ENCODE data around the gene SPRING1.

Gene SPRING1

GRCh38 chr12:116710370-116711150, 27.3 kb downstream of the SPRING1 start:
- Histone ChIP-seq H3K4me2 (ENCODE audit: low read length) (no peak overlapping the region), H3K36me3 (replicated peaks; ENCODE audit: low read depth, low read length) (peaks cover 5% of the 10 kb centered on the region), H3K9me3 (ENCODE audit: insufficient read depth, low read length) (no peaks in the 10 kb centered on the region), H4K20me1 (ENCODE audit: insufficient read depth, low read length) (no peaks in the 10 kb centered on the region), H3K27ac (ENCODE audit: low read length) (no peak overlapping the region), H3K9ac (ENCODE audit: low read length) (no peak overlapping the region), H3K79me2 (ENCODE audit: low read length) (no peaks in the 10 kb centered on the region), H2AFZ (ENCODE audit: low read depth, low read length) (no peak overlapping the region), H3K4me1 (ENCODE audit: low read length) (peaks cover 4% of the 10 kb centered on the region; the same call in 1 of the 2 replicates), H3K27me3 (ENCODE audit: low read depth, low read length) (no peaks in the 10 kb centered on the region), H3K4me3 (ENCODE audit: low read length) (no peak overlapping the region)
- no peak for TF ChIP-seq CTCF (IDR thresholded peaks at IDR 0.05; ENCODE audit: low read depth, low read length)
- TF ChIP-seq EZH2phosphoT487 (IDR thresholded peaks at IDR 0.05; ENCODE audit: low read depth): no peak

DNA sequence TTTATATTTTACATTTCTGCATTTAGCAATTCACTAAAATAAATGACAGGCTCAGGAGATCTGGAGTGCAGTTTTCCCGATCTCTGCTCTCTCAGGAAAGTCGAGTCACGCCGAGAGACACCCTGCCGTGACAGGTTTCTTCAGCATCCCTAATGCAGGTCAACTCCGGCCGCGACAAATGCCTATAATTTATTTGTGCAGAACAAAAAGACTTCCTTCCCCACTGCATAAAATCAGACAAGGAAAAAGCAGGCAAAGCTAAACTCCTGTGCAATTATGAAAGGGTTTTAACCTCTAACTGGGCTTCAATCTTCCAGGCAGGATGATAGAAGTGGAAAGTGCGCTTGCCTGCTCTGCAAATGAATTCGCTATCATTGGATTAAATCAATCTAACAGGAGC, 28.1 kb downstream of the SPRING1 start:
- H2AFZ ChIP-seq (ENCODE audit: low read depth, low read length): no peak overlapping the region
- H3K4me1 ChIP-seq (ENCODE audit: low read length): peaks cover 4% of the 10 kb centered on the region; the same call in 1 of the 2 replicates
- no peaks in the 10 kb centered on the region for H3K27me3 ChIP-seq (ENCODE audit: low read depth, low read length)
- no peaks in the 10 kb centered on the region for H4K20me1 ChIP-seq (ENCODE audit: insufficient read depth, low read length)
- H3K27ac ChIP-seq (ENCODE audit: low read length): no peak overlapping the region
- H3K9ac ChIP-seq (ENCODE audit: low read length): no peak overlapping the region
- no peaks in the 10 kb centered on the region for H3K9me3 ChIP-seq (ENCODE audit: insufficient read depth, low read length)
- no peak overlapping the region for H3K4me2 ChIP-seq (ENCODE audit: low read length)
- no peaks in the 10 kb centered on the region for H3K79me2 ChIP-seq (ENCODE audit: low read length)
- no peak overlapping the region for H3K4me3 ChIP-seq (ENCODE audit: low read length)
- TF ChIP-seq CTCF (IDR thresholded peaks at IDR 0.05; ENCODE audit: low read depth, low read length) (no peak), EZH2phosphoT487 (IDR thresholded peaks at IDR 0.05; ENCODE audit: low read depth) (no peak)
- peaks cover 5% of the 10 kb centered on the region for H3K36me3 ChIP-seq (replicated peaks; ENCODE audit: low read depth, low read length)

- H3K4me3 ChIP-seq (ENCODE audit: low read length): peak overlapping the region; percentile 64
These were observed 28.8 kb downstream of the SPRING1 start for GRCh38 chr12:116708826-116709756.

More at GRCh38 chr12:116708826-116709756, 28.8 kb downstream of the SPRING1 start:
- Histone ChIP-seq H3K36me3 (replicated peaks; ENCODE audit: low read depth, low read length) (peaks cover 5% of the 10 kb centered on the region), H3K4me2 (ENCODE audit: low read length) (peak overlapping the region; percentile 91), H4K20me1 (ENCODE audit: insufficient read depth, low read length) (no peaks in the 10 kb centered on the region), H2AFZ (ENCODE audit: low read depth, low read length) (peak overlapping the region; percentile 77; the same call in 1 of the 2 replicates), H3K27ac (ENCODE audit: low read length) (no peak overlapping the region), H3K27me3 (ENCODE audit: low read depth, low read length) (peaks cover 2% of the 10 kb centered on the region; the same call in 1 of the 2 replicates), H3K9ac (ENCODE audit: low read length) (no peak overlapping the region), H3K79me2 (ENCODE audit: low read length) (no peaks in the 10 kb centered on the region), H3K4me1 (ENCODE audit: low read length) (peaks cover 4% of the 10 kb centered on the region; the same call in 1 of the 2 replicates), H3K9me3 (ENCODE audit: insufficient read depth, low read length) (no peaks in the 10 kb centered on the region)
- TF ChIP-seq EZH2phosphoT487 (IDR thresholded peaks at IDR 0.05; ENCODE audit: low read depth): no peak
- TF ChIP-seq CTCF (IDR thresholded peaks at IDR 0.05; ENCODE audit: low read depth, low read length): peak; percentile 82
